GM13976 (cell line): ENCODE data around the gene STX16.

Source experiments
- DNase-seq: peaks from one replicate; pipeline ENCODE4 v3.0.0; 2012; ENCODE audit warnings: low spot score
- in situ Hi-C: fragments of 300-500 bp; cut with MboI; formaldehyde crosslinking; loops from one replicate; pipeline ENCODE4 v1.12.0; 2022; ENCODE audit warnings: low sequenced_read_pairs, mixed read lengths, inconsistent platforms; ENCODE audit not compliant: unreplicated experiment
- TF ChIP-seq, protein P1 (sequence below): IDR thresholded peaks from 2 replicates; pipeline ENCODE4 v1.5.1; 2012; ENCODE audit warnings: borderline replicate concordance, mild to moderate bottlenecking; ENCODE audit not compliant: insufficient read depth; ENCODE audit errors: extremely low read depth, missing control alignments, control extremely low read depth

Gene STX16

DNA sequence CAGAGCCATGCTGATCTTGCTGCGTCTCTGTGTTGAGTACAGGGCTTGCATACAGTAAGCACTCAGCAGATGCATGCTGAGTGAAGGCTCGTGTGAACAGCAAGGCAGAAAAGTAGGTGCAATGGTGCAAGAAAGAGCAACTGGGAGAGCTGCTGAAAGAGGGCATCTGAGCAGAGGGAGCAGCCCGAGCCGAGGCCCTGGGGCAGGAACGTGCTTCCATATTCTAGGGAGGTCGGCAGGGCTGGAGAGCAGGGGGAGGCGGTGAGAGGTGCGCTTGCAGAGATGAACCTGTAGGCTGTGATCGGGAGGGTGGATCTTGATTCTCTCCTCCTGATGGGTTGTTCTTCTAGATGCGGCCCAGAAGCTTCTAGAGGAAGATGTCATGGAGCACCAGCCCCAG is 26.4 kb upstream of the STX16 start:
- in situ Hi-C loops: loop anchor here (25.0 kb wide), 1 partner anchor 387 kb away; the partner anchor contains the start of gene ANKRD60
- DNase-seq: no peak
- TF ChIP-seq, protein P1, sequence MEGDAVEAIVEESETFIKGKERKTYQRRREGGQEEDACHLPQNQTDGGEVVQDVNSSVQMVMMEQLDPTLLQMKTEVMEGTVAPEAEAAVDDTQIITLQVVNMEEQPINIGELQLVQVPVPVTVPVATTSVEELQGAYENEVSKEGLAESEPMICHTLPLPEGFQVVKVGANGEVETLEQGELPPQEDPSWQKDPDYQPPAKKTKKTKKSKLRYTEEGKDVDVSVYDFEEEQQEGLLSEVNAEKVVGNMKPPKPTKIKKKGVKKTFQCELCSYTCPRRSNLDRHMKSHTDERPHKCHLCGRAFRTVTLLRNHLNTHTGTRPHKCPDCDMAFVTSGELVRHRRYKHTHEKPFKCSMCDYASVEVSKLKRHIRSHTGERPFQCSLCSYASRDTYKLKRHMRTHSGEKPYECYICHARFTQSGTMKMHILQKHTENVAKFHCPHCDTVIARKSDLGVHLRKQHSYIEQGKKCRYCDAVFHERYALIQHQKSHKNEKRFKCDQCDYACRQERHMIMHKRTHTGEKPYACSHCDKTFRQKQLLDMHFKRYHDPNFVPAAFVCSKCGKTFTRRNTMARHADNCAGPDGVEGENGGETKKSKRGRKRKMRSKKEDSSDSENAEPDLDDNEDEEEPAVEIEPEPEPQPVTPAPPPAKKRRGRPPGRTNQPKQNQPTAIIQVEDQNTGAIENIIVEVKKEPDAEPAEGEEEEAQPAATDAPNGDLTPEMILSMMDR: no peak

DNA sequence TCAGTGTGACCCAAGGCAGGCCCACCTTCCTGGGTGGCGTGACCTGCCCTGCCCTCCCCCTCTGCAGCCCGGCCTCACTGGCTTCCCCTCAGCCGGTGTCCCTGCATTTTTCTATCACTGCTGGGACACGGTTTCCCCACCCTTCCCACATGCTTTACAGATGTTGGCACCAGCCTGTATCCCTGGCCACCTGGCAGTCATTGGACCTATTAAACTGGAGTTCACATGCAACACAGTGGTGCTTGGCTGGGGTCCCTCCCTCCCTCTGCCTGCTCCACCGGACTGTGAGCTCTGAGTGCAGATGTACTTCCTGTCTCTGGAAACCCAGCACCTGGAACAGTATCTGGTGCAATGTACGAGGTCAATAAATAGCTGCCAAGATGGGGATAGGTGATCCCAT is 25.5 kb upstream of the STX16 start:
- no peak for DNase-seq
- in situ Hi-C loops: loop anchor here (25.0 kb wide), 1 partner anchor 388 kb away; the partner anchor contains the start of gene ANKRD60
- TF ChIP-seq, protein P1: no peak

DNA sequence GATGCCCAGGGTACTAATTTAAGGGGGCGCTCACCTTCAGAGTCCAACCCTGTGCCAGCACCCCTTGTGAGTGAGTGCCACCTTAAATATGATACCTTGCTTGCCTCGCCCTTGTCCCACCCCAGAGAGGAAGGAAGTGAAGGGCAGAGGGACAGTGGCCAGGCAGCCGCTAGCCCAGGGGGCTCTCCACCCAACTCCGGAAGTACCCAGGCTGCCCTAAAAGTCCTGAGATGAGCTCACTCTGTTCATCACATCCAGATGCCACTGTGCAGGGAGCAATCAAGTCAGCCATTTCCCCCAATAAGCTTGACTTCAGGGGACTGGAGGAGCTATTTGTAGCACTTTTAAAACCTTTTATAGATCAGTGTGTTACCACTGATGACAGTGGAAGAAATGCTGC is 25.0 kb upstream of the STX16 start:
- TF ChIP-seq, protein P1: no peak
- in situ Hi-C loops: loop anchor here (25.0 kb wide), 1 partner anchor 389 kb away; the partner anchor contains the start of gene ANKRD60
- DNase-seq: no peak

DNA sequence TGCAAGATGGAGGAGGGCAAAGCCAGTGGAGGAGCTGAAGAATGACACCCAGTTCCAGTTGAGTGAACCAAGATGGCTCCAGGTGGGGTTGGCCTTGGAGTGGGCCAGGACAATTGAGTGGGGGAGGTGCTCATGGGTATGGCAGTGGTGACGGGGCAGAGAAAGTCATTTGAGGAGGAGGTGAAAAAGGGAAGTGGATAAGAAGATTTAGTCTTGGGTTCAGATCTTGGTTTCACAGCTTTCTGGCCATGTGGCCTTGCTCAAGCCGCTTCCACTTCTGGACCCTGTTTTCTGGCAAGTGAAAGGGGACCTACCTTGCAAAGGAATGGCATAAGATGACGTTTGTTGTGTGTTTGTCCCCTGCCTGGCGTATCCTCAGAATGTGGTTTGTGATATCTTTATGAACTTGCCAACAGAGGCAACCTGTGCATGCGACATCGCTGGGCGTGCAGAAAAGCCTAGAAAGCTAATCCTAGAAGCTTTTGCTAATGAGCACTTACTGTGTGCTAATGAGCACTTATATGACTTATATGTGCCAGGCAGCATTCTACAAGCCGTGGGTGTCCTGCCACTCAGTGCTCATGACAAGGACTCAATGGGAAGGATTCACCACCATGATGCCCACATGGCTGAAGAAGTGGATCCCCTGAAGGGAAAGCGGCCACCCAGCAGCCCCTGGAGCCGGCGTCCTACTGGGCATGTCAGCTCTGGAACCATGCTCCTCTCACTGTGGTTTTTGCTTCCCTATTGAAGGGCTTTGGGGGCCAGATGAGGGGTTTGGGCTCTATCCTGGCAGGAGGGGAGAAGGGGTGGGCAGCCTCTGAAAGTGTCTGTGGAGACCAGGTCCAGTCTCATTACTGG is 23.6 kb upstream of the STX16 start:
- TF ChIP-seq, protein P1: no peak
- in situ Hi-C loops: loop anchor here (25.0 kb wide), 1 partner anchor 390 kb away; the partner anchor contains the start of gene ANKRD60
- DNase-seq: no peak

DNA sequence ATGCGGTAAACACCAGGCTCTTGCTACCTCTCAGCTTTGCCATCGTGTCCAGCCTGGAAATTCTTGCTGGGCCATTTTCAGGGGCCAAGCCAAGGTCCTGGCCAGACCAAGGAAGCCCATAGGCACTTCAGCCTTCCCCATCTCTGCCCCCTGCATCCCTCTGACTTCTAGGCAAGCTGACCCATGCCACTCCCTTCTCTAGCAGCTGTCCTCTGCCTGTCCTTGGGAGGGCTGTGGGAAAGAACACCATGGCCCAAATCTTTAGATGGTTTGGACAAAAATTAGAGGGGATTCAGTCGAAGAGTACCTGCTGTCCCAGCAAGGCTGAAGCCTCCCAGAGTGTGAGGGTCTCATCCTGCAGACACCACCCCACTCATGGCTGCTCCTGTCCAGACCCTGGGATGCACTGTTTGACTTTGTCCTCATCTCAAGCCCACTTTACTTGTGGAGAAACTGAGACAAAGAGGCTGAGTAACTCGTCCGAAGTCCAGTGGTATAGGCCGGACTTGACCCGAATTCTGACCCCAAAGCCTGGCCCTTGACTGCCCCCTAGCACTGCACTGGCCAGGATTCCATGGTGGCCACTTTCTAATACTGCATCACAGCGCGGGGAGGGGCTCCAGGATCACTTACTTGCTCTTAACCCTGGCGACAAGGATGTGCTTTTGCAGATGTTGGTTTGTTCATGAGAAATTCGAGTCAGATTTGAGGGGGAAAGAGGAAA is 22.4 kb upstream of the STX16 start:
- DNase-seq: no peak
- TF ChIP-seq, protein P1: no peak
- in situ Hi-C loops: loop anchor here (25.0 kb wide), 1 partner anchor 391 kb away; the partner anchor contains the start of gene ANKRD60

DNA sequence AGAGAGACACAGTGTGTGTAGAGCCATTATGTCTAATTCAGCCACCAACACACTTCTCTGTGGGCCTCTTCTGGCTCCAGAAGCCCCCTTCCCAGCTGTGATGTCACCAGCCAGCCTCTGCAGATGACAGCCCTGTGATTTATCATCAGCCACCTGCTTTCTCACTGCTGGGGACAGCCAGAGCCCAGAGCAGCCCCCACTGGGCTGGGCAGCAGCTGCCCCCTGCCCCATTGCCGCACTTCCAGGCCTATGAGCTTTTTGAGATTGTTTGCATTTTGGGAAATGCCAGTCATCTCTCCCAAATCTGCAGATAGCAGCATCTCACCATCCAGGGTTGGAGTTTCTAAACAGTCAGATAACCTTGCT is 21.9 kb upstream of the STX16 start:
- in situ Hi-C loops: loop anchor here (25.0 kb wide), 1 partner anchor 392 kb away; the partner anchor contains the start of gene ANKRD60
- no peak for DNase-seq
- TF ChIP-seq, protein P1: no peak
